HG03342 (cell line): ENCODE results near the gene ARID5A.
A peak's percentile ranks its signal among the peaks of the same experiment; 100 is the strongest.
"Not testable (repeated sequence)": the region's sequence is repeated elsewhere in the genome, so short reads cannot be mapped to it uniquely, and the experiment has no call there.

ENCODE experiments used
- ATAC-seq: cut with Tn5 transposase; IDR thresholded peaks from one replicate; pipeline ENCODE4 v1.9.1; 2021; ENCODE audit warnings: mild to moderate bottlenecking, moderate library complexity; ENCODE audit not compliant: unreplicated experiment

ARID5A gene

DNA sequence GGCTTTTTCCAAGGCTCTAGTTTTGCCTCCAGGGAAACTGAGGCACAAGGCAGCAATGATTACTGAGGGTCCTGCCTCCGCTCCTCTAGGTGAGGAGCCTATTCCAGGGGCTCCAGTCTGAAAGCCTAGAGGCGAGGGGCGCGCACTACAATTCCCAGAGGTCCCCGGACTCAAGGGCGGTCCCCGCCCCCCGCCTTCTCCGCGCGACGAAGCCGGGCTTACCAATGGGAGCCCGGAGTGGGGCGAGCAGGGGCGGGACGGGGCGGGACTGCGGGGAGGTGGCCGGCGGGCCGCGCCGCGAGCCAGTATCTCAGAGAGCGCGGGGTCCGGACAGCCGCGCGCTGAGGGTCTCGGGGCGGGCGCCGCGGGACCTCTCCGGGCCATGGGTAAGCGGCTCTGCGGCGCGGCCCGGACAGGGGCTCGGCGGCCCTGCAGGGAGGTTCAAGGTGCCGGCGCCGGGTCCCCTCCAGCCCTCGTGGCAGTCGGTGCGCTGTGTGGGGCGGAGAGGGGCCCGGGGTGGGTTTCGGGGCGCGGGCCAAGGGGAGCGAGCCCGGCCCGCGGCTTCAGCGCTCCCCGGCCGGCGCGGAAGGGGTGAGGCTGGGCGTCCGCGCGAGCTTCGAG lies at the start of gene ARID5A:
Gene ARID5A, plus strand, starts transcription at position 308 of the 621 bp plus-strand sequence. Its CDS starts 75 bp downstream, at position 383.
- ATAC-seq = peak; percentile 45

DNA sequence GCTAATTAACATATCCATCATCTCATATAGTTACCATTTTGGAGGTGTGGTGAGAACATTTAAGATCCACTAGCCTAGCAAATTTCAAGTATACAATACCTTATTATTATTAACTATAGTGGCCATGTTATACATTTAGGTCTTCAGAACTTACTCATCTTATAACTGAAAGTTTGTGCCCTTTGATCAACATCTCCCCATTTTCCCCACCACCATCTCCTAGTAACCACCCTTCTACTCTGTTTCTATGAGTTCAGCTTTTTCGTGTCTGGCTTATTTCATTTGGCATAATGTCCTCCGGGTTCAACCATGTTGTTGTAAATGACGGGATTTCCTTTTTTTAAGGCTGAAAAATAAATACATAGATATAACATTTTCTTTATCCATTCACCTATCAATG lies 47.3 kb upstream of the ARID5A start:
- no peak for ATAC-seq

DNA sequence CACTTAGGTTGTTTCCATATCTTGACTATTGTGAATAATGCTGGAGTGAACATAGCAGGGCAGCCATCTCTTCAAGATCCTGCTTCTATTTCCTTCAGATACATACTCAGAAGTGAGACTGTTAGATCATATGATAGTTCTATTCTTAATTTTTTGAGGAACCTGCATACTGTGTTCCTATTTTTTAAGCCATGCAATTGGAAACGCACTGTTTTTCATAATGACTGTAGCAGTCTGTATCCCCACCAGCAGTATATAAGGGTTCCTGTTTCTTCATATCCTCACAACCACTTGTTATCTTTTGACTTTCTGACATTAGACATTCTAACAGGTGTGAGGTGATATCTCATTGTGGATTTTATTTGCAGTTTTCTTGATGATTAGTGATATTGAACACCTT lies 46.9 kb upstream of the ARID5A start:
- no peak for ATAC-seq

- no peak for ATAC-seq
These were observed 44.6 kb upstream of the ARID5A start for GRCh38 chr2:96491860-96492497.

GRCh38 chr2:96493072-96493471 lies 43.5 kb upstream of the ARID5A start:
- no peak for ATAC-seq

DNA sequence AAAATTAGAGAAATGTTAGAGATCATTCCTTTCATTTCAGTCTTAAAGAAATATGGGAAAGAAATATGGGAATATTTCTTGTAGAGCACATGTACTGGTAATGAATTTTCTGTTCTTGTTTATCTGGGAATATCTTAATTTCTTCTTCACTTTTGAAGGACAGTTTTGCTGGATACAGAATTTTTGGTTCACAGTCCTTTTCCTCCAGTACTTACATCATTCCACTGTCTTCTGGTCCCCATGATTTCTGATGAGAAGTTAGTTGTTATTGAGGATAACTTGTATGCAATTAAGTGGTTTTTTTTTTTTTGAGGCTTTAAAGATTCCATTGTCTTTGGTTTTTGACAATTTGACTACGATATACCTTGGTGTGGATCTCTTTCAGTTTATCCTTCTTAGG lies 42.4 kb upstream of the ARID5A start:
- no peak for ATAC-seq

- no peak for ATAC-seq
These were observed 40.4 kb upstream of the ARID5A start for GRCh38 chr2:96495982-96496629.

- no peak for ATAC-seq
These were observed 38.5 kb upstream of the ARID5A start for GRCh38 chr2:96498021-96498431.

- not testable (repeated sequence) for ATAC-seq
These were observed 37.9 kb upstream of the ARID5A start for GRCh38 chr2:96498611-96499010.

GRCh38 chr2:96499061-96499960 lies 37.2 kb upstream of the ARID5A start:
- ATAC-seq = no peak

- ATAC-seq = no peak
These were observed 36.0 kb upstream of the ARID5A start for GRCh38 chr2:96500385-96501066.

DNA sequence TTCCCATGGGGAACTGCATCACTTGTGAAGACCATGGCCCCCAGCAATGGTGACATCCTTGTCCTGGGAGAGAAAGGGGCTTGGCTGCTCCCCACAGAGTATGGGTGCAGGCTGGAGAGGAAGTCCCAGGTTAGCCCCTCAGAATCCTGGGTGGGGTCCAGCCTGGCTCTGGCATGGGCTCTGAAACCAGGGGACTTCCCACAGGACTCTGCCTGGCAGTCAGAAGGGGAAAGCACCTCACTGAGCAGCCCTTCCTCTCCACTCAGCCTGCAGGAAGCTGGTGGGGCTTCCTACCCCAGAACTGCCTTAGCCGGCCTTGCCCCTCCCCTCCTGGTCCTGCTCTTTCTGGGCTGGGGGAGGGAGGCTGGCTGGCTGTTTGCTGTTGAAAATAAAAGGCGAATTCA lies 35.1 kb upstream of the ARID5A start:
- ATAC-seq = peak; percentile 35

- no peak for ATAC-seq
These were observed 34.4 kb upstream of the ARID5A start for GRCh38 chr2:96501886-96502810.

DNA sequence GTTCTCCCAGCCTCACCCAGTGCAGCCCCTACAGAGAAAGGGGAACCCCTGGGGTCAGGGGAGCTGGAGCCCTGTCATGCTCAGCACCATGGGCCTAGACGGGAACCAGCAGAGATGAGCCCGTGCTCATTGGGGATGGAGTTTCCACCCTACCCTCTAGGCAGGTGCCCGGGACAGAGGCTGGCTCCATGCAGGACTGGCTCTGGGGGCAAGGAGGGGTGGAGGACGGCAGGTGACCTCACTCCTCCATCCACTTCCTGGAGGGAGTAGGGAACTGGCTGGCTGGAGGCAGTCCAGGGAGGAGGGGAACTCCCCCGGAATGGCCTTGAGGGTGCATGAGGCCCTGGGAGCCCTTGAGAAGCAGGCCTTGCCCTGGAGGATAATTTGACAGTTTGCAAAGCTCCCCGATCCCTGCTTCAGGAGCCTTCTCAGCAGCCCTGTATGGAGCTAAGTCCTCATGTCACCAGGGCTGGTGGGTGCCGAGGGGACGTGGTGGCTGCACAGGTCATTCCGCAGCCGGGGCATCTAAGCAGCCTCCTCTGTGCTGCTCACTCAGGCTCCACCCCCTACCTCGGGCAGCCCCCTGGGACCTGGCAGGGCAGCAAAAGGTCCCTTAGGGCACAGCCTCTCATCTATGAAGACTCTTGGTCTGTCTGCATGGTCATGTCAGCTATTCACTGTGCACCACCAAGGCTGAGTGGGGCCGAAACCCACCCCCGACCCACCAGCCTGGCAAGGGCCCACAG lies 33.5 kb upstream of the ARID5A start:
- no peak for ATAC-seq

DNA sequence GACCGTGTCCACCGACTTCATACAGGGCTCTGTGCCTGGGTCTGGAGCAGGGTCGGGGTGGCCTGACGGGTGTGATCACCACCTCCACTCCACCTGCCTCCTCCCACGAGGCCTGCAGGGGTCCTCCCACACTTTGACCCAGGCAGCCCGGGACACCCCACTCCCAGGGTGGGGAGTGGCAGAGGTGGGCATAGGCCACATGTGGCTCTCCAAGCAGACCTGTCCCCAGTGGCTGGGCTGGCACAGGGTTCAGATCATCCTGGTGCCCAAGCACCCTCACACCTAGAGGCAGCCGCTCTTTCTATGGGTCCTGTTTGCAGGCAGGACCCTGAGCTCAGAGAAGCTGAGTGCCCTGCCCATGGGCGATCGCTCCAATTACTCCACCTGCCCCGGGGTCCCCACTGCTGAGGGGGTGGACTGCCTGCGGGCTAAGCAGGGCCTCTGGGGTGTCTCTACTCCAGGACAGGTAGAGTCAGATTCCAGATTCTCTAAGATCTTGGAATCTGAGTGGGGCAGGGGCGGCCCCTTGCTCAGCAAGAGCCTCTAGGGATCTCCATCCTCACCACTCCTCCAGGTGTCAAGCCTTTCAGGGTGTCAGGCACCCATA lies 32.8 kb upstream of the ARID5A start:
- no peak for ATAC-seq

GRCh38 chr2:96505231-96505889 lies 31.2 kb upstream of the ARID5A start, which contains the start of gene NEURL3:
Gene NEURL3 (minus strand): TSS chr2:96505357. CDS start chr2:96505286, 71 bp downstream.
- no peak for ATAC-seq

GRCh38 chr2:96506016-96506906 lies 30.3 kb upstream of the ARID5A start:
- ATAC-seq = no peak
